Muscle of back (tissue), 11 donors: ENCODE results near the gene REM2. TPM values are rescaled to one million over a fixed set of nuclear protein-coding genes. Genes with fewer than 3 reads are reported as not detected.
A peak's percentile ranks its signal among the peaks of the same experiment; 100 is the strongest.
"Not testable (repeated sequence)": the region's sequence is repeated elsewhere in the genome, so short reads cannot be mapped to it uniquely, and the experiment has no call there.

Experiments used
- DNase-seq, 3 donors: peaks; one replicate each; pipeline versions ENCODE4 v3.0.0 to v3.0.0-alpha.2; 2013
- polyA plus RNA-seq, 10 donors: library from polyadenylated mRNA; unstranded; fragments of 120-200 nt; gene quantifications; one replicate each; pipeline ENCODE4 v1.2.1, GENCODE V29; 2013; ENCODE audit not compliant: insufficient read length in 10 of 10

REM2 gene
- polyA plus RNA-seq, 10 donors: 0.09 to 0.16 (median 0.13) TPM; not detected in 2

GRCh38 chr14:22893706-22894105 is 10.7 kb downstream of the REM2 start:
- no peak for DNase-seq

DNA sequence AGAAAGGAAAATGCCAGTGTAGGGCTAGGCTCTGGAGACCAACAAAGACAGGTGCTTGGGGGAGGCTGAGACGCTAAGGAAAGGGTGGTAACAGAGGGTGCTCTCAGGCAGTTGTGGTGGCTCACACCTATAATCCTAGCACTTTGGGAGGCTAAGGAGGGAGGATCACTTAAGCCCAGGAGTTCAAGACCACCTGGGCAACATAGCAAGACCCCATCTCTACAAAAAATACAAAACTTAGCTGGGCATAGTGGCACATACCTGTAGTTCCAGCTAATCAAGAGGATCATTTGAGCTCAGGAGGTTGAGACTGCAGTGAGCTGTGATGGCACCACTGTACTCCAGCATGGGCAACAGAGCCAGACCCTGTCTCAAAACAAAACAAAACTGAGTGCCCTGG is 12.4 kb downstream of the REM2 start:
- no peak for DNase-seq

GRCh38 chr14:22896356-22896755 is 13.3 kb downstream of the REM2 start:
- DNase-seq: no peak

DNA sequence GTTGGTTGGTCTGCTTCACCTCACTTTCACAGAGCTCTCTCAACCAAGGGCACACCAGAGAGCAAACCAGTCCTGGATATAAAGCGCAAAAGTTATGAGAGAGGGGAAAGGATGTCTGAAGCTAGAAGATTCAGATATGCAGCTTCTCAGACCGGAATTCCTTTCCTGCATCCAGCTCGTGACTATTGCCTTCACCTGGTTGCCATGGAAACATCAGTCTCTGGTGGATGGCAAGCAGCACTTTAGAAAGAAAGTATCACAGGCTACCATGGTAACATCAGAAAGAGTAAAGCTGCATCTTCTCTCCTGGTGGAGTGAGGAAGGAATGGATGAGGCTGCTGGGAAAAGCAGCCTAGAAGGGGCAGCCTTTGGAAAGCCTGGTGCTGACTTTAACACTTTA is 13.7 kb downstream of the REM2 start:
- DNase-seq: no peak

DNA sequence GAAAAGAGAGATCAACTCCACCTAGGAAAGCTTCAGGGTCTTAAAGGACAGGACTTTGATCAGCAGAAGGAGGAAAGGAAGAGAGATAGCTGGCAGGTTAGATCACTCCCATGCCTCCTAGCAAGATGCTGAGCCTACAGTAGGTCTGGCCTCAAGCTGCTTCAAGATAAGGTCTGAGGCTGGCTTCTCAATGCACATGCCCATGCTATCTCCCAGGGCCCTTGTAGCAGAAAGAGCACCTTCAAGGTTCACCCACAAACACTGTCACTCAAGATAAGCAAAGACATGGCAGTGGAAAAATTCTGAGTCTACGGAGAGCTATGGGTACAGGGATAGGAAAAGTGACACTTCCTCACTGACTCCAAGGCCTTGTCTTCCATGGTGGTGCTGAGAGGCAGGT is 14.3 kb downstream of the REM2 start:
- no peak for DNase-seq

GRCh38 chr14:22898302-22899090 is 15.5 kb downstream of the REM2 start:
- peak in 1 of 3 donors; percentile 72 for DNase-seq

DNA sequence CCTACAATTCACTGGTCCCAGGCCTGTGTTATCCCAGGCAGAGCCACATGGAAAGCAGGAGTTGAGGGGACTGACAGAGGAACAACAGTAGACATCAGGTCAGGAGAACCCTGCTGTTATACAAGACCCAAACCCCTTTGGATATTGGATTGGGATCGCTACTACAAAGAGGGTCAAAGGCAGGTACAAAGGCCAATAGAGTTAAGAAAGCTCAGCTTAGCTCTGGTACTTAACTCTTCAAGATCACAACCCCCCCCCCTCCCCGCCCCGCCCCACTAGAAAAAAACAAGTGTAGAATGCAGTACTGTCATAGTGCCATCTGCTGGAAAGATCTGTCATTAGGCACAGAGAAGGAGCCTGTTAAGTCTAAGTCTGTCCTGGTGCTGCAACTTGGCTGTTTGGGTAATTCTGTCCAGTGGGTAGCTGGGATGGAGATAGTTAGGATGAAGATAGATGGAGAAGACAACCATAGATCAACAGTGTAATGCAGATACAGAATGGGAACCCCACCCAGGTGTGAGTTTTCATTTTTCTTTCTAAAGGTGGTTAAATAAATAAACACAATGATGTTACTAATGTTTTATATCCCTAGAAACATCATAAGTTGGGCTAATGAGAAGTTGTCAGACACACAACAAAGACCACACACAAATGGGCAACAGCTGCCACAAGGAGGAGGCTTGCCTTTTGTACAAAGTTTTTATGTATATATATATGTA is 17.2 kb downstream of the REM2 start:
- DNase-seq: peak; percentile 59 to 82 (median 67)

DNA sequence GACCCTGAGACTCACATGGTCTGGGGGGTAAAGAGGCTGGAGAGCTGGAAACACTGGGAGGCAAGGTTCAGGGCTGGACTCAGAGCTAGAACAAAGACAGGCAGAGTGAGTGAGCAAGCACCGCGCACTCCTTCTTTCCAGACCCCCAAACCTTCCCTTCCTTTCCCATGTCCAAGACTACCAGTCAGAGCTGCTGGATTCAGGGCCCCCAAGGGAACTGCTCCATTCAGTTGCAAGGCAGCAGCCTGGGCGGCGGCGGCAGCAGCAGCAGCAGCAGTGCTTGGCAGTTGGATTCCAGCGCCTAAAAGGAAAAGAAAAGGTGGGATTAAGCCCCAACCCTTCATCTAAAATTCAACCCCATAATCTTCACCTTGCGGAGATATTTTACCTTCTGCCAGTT is 18.8 kb downstream of the REM2 start:
- no peak for DNase-seq

DNA sequence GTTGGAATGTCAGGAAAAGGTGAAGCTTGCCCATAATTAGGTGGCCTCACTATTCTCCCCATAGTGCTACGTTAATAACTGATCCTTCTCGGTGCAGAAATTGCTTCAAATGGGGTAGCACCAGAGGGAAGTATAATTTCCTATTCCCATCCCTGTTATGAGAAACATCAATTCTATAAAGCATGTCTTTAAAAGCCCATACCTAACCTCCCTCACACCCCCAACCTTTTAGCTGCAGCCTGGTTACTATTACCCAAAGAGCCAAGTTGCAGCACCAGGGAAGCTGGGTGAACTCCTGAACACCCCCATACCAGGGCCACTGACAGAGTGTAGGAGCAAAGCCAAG is 20.7 kb downstream of the REM2 start:
- no peak for DNase-seq

DNA sequence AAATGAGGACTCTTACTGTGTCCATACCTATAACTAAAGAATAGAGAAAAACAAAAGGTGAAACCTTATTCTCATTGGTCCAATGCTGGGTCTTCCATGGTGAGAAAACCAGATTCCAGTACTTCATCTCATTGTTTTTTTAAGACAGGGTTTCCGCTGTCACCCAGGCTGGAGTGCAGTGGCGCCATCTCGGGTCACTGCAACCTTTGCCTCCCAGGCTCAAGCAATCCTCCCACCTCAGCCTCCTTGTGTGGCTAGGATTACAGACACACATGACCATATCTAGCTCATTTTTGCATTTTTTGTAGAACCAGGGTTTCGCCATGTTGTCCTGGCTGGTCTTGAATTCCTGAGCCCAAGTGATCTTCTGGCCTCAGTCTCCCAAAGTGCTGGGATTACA is 22.6 kb downstream of the REM2 start:
- DNase-seq: no peak

DNA sequence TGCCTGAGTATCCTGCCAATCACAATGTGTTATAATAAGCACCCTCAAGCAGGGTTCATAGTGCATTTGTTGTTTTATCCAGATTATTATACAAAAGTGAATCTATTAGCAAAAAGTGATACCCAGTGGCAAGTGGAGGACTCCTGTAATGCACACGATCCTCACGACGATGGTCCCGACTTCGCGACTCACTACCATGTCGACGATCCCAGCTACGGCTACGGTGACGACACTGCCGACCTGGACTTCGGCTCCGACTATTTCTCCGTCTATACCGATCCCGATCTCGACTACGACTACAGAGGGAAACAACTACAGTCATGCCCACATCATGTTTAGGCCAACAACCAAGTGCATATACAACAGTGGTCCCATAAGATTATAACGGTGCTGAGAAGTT is 23.1 kb downstream of the REM2 start:
- no peak for DNase-seq

DNA sequence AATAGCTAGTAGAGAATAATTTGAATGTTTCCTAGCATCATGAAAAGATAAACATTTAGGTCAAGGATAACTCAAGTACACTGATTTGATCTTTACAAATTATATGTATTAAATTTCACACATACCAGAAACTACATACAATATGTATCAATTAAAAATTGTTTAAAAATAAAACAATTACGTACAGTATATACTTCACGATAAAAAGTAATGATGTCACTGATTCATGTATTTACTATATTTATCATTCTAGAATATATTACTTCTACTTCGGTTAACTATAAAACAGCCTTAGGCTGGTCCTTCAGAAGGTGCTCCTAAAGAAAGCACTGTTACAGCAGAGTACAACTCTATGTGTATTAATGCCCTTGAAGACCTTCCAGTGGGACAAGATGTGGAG is 24.4 kb downstream of the REM2 start:
- no peak for DNase-seq

GRCh38 chr14:22908601-22909000 is 25.6 kb downstream of the REM2 start:
- DNase-seq: no peak

GRCh38 chr14:22910916-22911315 is 27.9 kb downstream of the REM2 start:
- no peak for DNase-seq

DNA sequence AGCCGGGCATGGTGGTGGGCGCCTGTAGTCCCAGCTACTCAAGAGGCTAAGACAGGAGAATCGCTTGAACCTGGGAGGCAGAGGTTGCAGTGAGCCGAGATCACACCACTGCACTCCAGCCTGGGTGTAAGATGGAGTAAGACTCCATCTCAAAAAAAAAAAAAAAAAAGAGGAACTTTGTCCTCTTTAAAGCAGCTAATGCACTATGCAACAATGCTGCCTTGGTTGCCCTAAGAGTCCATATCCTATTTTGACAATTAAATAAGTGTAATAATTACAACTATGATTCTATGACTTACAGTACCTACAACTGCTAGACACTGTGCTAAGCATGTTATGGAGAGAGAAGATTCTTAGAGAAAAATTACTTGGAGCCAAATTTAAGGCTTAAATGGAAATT is 31.8 kb downstream of the REM2 start:
- DNase-seq: not testable (repeated sequence)

GRCh38 chr14:22915886-22916521 is 33.0 kb downstream of the REM2 start:
- no peak for DNase-seq

- peak; percentile 100 for DNase-seq
Observed at GRCh38 chr14:22918804-22919600, 36.0 kb downstream of the REM2 start, which contains the start of gene RBM23. TSS of gene RBM23 (minus strand) at chr14:22919149.

DNA sequence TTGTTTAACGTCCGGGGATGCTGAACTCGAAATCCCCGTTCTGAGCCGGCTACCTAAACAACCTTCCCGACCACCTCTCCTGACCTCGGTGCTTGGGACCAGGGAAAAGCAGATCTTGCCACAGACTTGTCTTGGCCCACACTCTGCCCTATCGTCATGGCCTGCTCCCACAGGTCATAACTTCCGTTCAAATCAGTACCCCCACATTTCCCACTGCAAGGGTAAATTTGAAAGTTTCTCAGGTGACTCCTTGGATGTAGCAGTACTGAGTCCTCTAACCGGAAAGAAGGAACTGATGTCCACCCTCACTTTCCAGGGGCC is 36.5 kb downstream of the REM2 start:
- no peak for DNase-seq

DNA sequence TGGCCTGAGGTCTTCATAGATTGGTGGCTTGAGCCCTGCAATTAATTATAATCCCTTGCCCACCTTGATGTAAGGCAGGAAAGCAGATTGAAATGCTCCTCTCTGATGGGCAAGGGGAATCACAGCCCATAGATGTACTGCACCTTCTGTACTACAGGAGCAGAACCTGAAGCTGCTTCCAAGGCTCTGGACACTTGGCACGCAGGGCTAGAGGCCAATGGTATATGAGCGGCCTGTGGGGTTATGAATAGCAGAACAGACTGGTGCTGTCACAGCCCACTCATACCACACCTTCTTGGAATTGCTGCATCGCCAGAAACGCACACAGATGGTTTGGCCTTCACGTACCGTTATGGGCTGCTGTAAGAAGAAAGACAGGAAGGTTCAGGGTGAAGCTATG is 37.7 kb downstream of the REM2 start:
- no peak for DNase-seq

- DNase-seq: no peak
Observed at GRCh38 chr14:22922294-22922693, 39.3 kb downstream of the REM2 start.

GRCh38 chr14:22923746-22924145 is 40.7 kb downstream of the REM2 start:
- no peak for DNase-seq

DNA sequence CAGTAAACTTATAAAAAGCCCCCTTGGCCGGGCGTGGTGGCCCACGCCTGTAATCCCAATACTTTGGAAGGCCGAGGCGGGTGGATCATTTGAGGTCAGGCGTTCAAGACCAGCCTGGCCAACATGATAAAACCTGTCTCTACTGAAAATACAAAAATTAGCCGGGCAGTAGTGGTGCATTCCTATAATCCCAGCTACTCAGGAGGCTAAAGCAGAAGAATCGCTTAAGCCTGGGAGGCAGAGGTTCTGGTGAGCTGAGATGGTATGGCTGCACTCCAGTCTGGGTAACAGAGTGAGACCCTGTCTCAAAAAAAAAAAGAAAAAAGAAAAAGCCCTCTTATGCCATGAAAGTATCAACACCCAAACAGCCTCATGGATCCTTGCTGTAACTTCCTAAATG is 42.5 kb downstream of the REM2 start:
- no peak for DNase-seq
